8988T (cell line): ENCODE results near the gene CCSER1.
"Not testable (repeated sequence)": the region's sequence is repeated elsewhere in the genome, so short reads cannot be mapped to it uniquely, and the experiment has no call there.

Experiments used
- DNase-seq: peaks from one replicate; pipeline ENCODE4 v3.0.0; 2011

The CCSER1 gene

GRCh38 chr4:90317785-90318184, 190.6 kb downstream of the CCSER1 start:
- DNase-seq = no peak

DNA sequence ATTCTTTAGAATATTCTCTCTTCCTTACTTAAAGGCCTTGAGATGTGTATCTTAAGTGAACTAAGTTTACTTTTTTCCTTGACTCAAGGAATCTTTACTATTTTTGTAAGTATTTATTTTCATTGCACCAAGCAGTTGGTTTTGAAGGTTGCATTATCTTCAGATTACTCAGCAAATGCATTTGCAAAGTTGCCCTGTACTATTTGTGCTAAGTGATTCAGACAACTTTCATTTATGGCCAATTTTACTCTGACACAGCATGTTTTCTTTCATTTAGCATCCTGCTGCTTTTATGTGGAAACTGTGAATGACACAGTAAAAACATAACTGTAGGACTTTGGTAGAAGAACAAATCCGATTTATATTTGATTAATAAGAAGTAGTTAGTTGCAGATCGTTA, 191.0 kb downstream of the CCSER1 start:
- no peak for DNase-seq

DNA sequence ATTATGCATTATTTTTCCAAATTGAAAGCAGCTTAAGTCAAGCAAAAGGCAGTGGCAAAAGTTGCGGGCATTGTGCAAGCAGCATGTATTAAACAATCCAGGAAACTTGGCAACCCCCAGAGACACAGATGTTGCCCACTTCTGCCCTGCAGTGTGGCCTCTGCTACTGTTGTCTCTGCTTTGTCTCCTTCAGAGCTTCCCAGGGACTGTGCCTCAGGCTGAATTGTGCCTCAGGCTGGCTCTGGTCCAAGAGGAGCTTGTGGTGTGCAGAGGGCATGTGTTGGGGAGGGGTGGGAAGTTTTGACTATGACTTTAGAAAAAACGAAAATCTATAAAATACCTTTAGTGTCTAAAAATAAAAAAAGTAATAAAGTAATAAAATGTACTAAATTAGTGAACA, 201.4 kb downstream of the CCSER1 start:
- DNase-seq = no peak

DNA sequence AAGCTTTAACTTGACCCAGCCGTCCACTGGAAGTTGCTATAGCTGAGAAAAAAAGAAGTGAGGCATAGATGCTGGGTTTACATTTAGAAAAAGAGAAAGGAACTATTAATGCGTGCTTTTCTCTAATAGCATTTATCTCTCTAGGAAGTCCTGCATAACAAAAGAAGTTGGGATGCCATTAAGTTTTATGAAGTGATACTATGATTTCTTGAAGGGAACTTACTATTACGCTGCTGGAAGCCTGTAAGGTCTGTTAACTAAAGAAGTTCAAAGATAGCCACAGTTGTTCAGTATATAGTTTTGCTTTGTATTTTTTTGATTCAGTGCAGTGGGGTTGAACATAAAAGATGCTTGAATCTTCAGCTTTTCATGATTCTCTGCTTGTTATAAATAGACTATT, 203.4 kb downstream of the CCSER1 start:
- DNase-seq = no peak

GRCh38 chr4:90345549-90346215, 218.5 kb downstream of the CCSER1 start:
- no peak for DNase-seq

- no peak for DNase-seq
Measured at GRCh38 chr4:90349636-90350035, 222.4 kb downstream of the CCSER1 start.

GRCh38 chr4:90357117-90357710, 230.0 kb downstream of the CCSER1 start:
- no peak for DNase-seq

DNA sequence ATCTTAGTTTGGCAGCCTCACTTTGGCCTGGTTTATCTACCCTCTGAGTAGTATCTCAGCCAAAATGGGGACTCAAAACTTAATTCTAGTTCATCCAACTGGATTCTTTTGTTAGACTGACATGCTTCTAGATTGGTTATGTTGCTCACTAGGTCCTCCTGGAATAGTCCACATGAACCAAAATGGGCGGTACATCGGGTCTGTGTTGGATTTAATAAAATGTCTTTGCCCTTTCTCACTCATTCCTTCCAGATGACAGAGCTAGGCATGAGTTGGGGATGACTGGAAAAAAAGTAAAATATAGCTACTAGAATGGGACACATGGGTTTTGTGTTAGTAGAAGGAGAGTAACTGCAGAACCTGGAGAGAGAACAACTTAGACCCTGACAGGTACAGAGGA, 247.9 kb downstream of the CCSER1 start:
- DNase-seq = no peak

DNA sequence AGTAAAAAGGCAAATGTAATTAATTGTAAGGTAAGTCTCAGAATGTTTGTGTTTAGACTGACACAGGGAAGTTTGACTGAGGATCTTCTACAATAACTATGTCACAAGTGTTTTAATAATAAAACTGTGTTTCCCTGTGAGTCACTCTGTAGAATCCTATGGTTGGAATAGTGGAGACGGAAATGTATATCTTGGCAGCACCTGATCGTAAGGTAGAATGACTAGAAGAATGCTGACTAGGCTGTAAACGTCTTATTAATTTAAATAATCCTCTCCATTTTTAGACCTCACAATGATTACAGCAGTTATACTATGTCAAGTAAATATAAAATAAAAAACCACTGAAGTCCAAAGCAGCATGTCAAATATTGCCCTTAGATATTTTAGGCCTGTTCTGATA, 266.0 kb downstream of the CCSER1 start:
- no peak for DNase-seq

DNA sequence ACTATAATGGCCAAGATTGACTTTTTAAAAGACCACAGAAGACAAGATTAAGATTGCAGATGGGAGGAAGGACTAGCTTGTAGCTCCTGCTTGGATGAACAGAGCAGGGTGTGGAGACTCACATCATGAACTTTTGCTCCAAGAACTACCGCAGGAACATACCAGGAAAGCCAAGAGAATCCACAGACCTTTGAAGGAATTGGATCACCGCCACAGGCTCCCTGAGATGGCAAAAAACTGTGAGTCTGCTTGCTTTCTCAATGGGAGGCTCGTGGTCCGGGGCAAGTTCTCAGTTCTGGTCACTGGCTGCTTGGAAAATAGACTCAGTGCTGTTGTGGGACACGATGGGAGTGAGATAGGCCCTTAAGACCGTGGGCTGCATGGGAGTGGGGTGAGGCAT, 276.6 kb downstream of the CCSER1 start:
- no peak for DNase-seq

GRCh38 chr4:90407897-90408296, 280.7 kb downstream of the CCSER1 start:
- not testable (repeated sequence) for DNase-seq

DNA sequence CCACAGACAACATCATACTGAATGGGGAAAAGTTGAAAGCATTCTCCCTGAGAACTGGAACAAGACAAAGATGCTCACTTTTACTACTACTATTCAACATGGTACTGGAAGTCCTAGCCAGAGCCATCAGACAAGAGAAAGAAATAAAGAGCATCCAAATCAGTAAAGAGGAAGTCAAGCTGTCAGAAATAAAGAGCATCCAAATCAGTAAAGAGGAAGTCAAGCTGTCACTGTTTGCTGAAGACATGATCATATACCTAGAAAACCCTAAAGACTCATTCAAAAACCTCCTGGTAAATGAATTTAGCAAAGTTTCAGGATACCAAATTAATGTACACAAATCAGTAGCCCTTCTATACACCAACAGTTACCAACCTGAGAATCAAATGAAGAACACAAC, 285.6 kb downstream of the CCSER1 start:
- DNase-seq = not testable (repeated sequence)

DNA sequence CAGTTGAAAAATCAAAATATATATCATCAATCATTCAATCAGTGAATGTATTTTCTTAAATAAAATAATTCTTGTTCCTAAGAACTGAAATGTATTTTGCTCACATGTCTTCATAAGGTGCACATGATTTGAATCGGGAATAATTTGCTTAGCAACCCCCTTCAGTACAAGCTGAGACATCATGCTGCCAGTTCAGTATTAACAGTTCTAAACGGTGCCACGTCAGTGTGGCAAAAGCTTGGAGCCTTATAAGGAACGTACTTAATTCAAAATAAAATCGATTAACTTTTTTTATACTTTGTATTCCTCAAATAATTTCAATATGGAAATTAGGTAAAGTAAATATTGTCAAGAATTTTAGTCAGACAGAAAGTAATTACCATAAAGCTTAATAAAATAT, 287.9 kb downstream of the CCSER1 start:
- DNase-seq = no peak

- no peak for DNase-seq
Measured at GRCh38 chr4:90419124-90419711, 292.0 kb downstream of the CCSER1 start.

- no peak for DNase-seq
Measured at GRCh38 chr4:90421161-90421560, 294.0 kb downstream of the CCSER1 start.

- DNase-seq = no peak
Measured at GRCh38 chr4:90425893-90426292, 298.7 kb downstream of the CCSER1 start.

GRCh38 chr4:90438522-90438921, 311.3 kb downstream of the CCSER1 start:
- DNase-seq = no peak

DNA sequence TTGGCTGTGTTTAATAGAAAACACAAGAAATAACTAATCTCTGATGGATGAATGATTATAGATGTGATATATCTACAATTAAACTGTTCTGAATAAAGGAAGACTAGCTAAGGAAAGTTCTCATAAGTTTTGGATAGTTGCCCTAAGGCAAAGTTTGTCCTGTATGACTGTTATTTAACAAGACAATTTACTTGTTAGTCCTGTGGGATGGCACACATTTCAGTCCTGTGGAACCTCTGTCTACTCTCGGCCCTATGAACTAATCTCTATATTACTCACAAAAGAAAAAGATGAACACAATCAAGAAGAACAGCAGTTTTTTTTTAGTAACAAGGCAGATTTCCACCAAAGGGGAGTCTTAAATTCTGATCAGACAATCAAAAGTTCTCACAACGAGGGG, 314.6 kb downstream of the CCSER1 start:
- no peak for DNase-seq

- no peak for DNase-seq
Measured at GRCh38 chr4:90442619-90443018, 315.4 kb downstream of the CCSER1 start.

DNA sequence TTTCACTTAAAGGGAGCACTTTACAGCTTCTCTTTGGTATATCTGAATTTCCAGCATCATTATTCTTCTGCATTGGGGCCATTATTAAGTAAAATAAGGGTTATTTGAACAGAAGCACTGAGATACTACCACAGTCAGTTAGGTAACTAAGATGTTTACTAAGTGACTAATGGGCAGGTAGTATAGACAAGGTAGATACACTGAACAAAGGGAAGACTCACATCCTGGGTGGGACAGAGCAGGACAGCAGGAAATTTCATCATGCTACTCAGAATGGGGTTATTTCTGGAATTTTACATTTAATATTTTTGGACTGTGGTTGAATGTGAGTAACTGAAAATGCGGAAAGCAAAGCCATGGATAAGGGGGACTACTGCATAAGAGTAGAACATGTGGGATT, 316.0 kb downstream of the CCSER1 start:
- DNase-seq = no peak

DNA sequence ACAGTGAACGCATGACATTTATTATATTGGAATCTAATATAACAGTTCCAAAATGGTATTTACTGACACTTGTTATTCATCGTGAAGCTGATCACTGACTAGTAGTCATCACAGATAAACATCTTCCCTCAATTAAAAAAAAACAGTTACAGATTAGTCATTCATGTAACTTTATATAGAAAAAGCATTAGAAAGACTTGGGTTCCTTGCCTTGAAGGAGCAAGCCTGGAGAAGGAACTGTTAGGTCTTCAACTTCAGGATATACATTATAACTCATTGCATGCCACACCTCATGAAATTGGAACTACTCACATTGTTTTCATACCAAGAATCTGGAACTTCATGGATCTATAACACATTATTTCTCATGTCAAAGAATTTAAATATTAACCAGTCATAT, 317.7 kb downstream of the CCSER1 start:
- no peak for DNase-seq

GRCh38 chr4:90445380-90445779, 318.2 kb downstream of the CCSER1 start:
- no peak for DNase-seq

DNA sequence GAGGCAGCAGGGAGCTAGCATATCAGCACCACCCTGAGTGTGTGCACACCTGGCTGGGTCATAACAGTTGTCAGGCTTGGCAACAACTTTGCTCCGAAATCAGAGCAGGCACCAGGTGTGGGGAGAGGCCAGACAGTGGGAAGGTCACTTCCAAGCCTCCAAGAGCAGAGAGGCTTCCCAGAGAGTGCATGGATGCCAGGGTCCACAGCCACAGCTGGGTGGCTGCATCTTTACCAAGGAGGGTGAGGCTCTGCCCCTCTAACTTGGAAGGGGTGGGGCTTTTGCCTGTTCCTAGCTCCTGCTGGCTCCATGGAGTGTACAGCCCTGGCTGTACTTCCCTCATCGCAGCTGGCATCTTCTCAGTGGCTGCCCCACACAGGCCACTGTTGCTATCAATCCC, 322.4 kb downstream of the CCSER1 start:
- no peak for DNase-seq

DNA sequence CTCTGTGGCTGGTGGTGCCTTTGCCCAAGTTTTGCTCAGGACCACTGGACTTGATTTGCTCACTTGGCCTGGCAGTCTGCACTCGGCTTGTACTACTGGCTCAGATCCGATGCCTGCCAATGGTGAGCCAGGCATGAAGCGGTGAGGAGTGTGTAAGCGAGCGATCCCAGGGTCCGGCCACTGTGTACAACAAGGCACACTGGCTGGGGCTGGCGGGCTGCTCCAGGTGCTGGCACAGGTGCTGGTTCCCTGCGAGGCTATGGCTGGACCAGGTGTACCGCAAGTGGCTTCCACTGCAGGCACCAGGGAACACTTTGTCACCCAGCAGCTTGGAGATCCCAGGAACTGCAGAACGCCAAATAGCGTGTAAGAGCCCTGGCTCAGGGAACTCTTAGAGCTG, 329.7 kb downstream of the CCSER1 start:
- DNase-seq = no peak

DNA sequence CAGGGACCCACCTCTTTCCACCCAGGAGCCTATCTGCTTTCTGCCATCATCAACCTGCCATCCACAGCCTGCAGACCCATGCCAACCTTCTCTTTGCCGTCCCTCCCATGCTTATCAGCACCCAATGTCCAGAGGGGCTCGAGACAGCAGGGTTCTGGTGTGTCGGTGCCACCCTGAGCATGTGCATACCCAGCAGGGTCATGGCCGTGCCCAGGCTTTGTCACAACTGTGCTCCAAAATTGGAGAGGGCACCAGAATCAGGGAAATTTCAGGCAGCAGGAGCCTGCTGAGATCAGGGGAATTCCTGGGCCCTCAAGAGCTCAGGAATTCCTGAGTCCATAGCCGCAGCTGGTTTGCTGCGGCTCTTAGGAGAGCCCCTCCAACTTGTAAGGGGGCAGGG, 330.6 kb downstream of the CCSER1 start:
- no peak for DNase-seq
